SK-N-SH treated with all-trans-retinoic acid at 6 μM for 48 hours (cell line): ENCODE data around the gene IL13RA2.

Experiments used
- ATAC-seq: fragments of 200-7000 bp; cut with Tn5 transposase; 3 replicates; pipeline ENCODE4 v1.9.1; 2020; ENCODE audit warnings: mild to moderate bottlenecking, moderate library complexity
- ARNTL ChIP-seq: fragments of 450-650 bp; formaldehyde crosslinking; IDR thresholded peaks from 2 replicates; pipeline ENCODE4 v1.5.0; 2020; ENCODE audit warnings: low read depth, mild to moderate bottlenecking, moderate library complexity, borderline replicate concordance
- BACH2 ChIP-seq: fragments of 250-450 bp; sonication (Bioruptor Pico); IDR thresholded peaks from 2 replicates; pipeline ENCODE4 v1.9.0; 2021; ENCODE audit warnings: mild to moderate bottlenecking, borderline replicate concordance
- CSDC2 ChIP-seq: fragments of 250-450 bp; sonication (Bioruptor Pico); IDR thresholded peaks from 2 replicates; pipeline ENCODE4 v1.5.0; 2020; ENCODE audit warnings: mild to moderate bottlenecking, moderate library complexity
- ESRRG ChIP-seq: fragments of 250-450 bp; sonication (Bioruptor Pico); IDR thresholded peaks from 2 replicates; pipeline ENCODE4 v1.6.1; 2021; ENCODE audit warnings: mild to moderate bottlenecking
- GLIS3 ChIP-seq: fragments of 250-450 bp; sonication (Bioruptor Pico); IDR thresholded peaks from 2 replicates; pipeline ENCODE4 v1.5.0; 2020; ENCODE audit warnings: mild to moderate bottlenecking, moderate library complexity
- ISL1 ChIP-seq: fragments of 250-450 bp; sonication (Bioruptor Pico); IDR thresholded peaks from 2 replicates; pipeline ENCODE4 v2.1.2; 2022; ENCODE audit warnings: mild to moderate bottlenecking, moderate library complexity
- OSR1 ChIP-seq: fragments of 250-450 bp; sonication (Bioruptor Pico); IDR thresholded peaks from 2 replicates; pipeline ENCODE4 v1.8.0; 2022; ENCODE audit warnings: moderate library complexity, mild to moderate bottlenecking, inconsistent platforms
- PPARA ChIP-seq: fragments of 250-450 bp; sonication (Bioruptor Pico); IDR thresholded peaks from 2 replicates; pipeline ENCODE4 v1.5.0; 2020; ENCODE audit warnings: mild to moderate bottlenecking, borderline replicate concordance
- RARB ChIP-seq: fragments of 250-450 bp; sonication (Bioruptor Pico); IDR thresholded peaks from 2 replicates; pipeline ENCODE4 v1.8.0; 2021; ENCODE audit warnings: mild to moderate bottlenecking, moderate library complexity
- SNAI2 ChIP-seq: fragments of 250-450 bp; sonication (Bioruptor Pico); IDR thresholded peaks from 2 replicates; pipeline ENCODE4 v1.5.0; 2020; ENCODE audit warnings: mild to moderate bottlenecking, moderate library complexity
- TCF4 ChIP-seq: fragments of 250-450 bp; sonication (Bioruptor Pico); IDR thresholded peaks from 2 replicates; pipeline ENCODE4 v1.8.0; 2021; ENCODE audit warnings: mild to moderate bottlenecking, moderate library complexity, borderline replicate concordance
- TOX ChIP-seq: fragments of 250-450 bp; sonication (Bioruptor Pico); IDR thresholded peaks from 2 replicates; pipeline ENCODE4 v1.8.0; 2021; ENCODE audit warnings: mild to moderate bottlenecking, moderate library complexity, borderline replicate concordance
- ZC3H10 ChIP-seq: fragments of 250-450 bp; sonication (Bioruptor Pico); IDR thresholded peaks from 2 replicates; pipeline ENCODE4 v1.5.1; 2021; ENCODE audit warnings: mild to moderate bottlenecking, moderate library complexity
- ZFP3 ChIP-seq: fragments of 250-450 bp; sonication (Bioruptor Pico); IDR thresholded peaks from 2 replicates; pipeline ENCODE4 v1.5.0; 2020; ENCODE audit warnings: mild to moderate bottlenecking, moderate library complexity
- ZFP30 ChIP-seq: fragments of 450-650 bp; formaldehyde crosslinking; IDR thresholded peaks from 2 replicates; pipeline ENCODE4 v1.5.0; 2022; ENCODE audit warnings: mild to moderate bottlenecking, moderate library complexity
- ZNF70 ChIP-seq: fragments of 450-650 bp; formaldehyde crosslinking; IDR thresholded peaks from 2 replicates; pipeline ENCODE4 v1.5.0; 2020; ENCODE audit warnings: mild to moderate bottlenecking, moderate library complexity
- ZNF8 ChIP-seq: fragments of 450-650 bp; formaldehyde crosslinking; IDR thresholded peaks from 2 replicates; pipeline ENCODE4 v1.5.0; 2020; ENCODE audit warnings: mild to moderate bottlenecking, moderate library complexity
- TF ChIP-seq, protein P1 (sequence below): fragments of 250-450 bp; sonication (Bioruptor Pico); IDR thresholded peaks from 2 replicates; pipeline ENCODE4 v1.8.0; 2021; ENCODE audit warnings: low read depth, mild to moderate bottlenecking, moderate library complexity, borderline replicate concordance
- TF ChIP-seq, protein P2 (sequence below): fragments of 250-450 bp; sonication (Bioruptor Pico); IDR thresholded peaks from 2 replicates; pipeline ENCODE4 v1.5.1; 2020; ENCODE audit warnings: low read depth, mild to moderate bottlenecking, moderate library complexity
- TF ChIP-seq, protein P3 (sequence below): fragments of 250-450 bp; sonication (Bioruptor Pico); IDR thresholded peaks from 2 replicates; pipeline ENCODE4 v1.8.0; 2020; ENCODE audit warnings: mild to moderate bottlenecking, moderate library complexity, borderline replicate concordance
- TF ChIP-seq, protein P4 (sequence below): fragments of 250-450 bp; sonication (Bioruptor Pico); IDR thresholded peaks from 2 replicates; pipeline ENCODE4 v1.5.1; 2021; ENCODE audit warnings: mild to moderate bottlenecking, moderate library complexity
- TF ChIP-seq, protein P5 (sequence below): fragments of 250-450 bp; sonication (Bioruptor Pico); IDR thresholded peaks from 2 replicates; pipeline ENCODE4 v1.5.0; 2020; ENCODE audit warnings: mild to moderate bottlenecking, moderate library complexity

The IL13RA2 gene, protein sequence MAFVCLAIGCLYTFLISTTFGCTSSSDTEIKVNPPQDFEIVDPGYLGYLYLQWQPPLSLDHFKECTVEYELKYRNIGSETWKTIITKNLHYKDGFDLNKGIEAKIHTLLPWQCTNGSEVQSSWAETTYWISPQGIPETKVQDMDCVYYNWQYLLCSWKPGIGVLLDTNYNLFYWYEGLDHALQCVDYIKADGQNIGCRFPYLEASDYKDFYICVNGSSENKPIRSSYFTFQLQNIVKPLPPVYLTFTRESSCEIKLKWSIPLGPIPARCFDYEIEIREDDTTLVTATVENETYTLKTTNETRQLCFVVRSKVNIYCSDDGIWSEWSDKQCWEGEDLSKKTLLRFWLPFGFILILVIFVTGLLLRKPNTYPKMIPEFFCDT

DNA sequence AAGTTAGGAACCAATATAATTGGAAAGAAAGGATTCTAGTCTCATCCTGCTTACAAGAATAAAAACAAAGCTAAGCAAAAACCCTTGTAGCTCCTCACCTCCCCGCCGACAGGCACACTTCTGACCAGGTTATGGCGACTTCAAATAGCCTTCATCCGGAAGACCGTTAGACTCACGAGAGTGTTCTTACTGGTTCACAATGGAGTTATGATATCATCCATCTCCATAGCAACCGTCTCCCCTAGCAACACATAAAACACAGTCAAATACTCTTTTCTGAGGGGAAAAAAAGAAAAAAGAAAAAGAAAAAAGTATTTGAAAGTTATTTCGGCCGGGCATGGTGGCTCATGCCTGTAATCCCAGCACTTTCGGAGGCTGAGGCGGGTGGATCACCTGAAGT lies at the start of gene IL13RA2:
TSS of gene IL13RA2 (minus strand) at position 162 of the 400 bp plus-strand sequence. CDS start 347 bp downstream, outside the sequence.
- no peak for ATAC-seq

DNA sequence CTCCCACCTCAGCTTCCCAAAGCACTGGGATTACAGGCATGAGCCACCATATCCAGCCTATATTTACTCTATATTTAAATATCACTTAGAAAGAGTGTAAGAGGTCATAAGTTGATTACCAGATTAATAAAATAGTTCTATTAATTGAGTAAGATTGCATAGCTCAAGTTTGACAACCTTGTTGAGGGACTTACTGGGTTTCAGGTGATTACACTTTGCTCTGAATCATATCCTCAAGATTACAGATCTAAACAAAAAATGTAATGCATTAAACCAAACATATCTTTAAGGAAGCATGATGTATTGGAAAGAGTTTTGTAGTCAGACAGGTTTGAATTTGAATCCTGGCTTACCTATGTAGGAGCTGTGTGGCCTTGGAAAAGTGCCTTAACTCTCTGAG lies 47.9 kb upstream of the IL13RA2 start:
- TF ChIP-seq ZFP30 (CRISPR knock-in tag) (no peak), ARNTL (CRISPR knock-in tag) (no peak), CSDC2 (CRISPR knock-in tag) (no peak), ZNF70 (no peak), ZNF8 (CRISPR knock-in tag) (no peak), PPARA (CRISPR knock-in tag) (no peak), OSR1 (CRISPR knock-in tag) (no peak)
- TF ChIP-seq, protein P1, sequence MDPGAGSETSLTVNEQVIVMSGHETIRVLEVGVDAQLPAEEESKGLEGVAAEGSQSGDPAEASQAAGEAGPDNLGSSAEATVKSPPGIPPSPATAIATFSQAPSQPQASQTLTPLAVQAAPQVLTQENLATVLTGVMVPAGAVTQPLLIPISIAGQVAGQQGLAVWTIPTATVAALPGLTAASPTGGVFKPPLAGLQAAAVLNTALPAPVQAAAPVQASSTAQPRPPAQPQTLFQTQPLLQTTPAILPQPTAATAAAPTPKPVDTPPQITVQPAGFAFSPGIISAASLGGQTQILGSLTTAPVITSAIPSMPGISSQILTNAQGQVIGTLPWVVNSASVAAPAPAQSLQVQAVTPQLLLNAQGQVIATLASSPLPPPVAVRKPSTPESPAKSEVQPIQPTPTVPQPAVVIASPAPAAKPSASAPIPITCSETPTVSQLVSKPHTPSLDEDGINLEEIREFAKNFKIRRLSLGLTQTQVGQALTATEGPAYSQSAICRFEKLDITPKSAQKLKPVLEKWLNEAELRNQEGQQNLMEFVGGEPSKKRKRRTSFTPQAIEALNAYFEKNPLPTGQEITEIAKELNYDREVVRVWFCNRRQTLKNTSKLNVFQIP, result no peak
- TF ChIP-seq, protein P2, sequence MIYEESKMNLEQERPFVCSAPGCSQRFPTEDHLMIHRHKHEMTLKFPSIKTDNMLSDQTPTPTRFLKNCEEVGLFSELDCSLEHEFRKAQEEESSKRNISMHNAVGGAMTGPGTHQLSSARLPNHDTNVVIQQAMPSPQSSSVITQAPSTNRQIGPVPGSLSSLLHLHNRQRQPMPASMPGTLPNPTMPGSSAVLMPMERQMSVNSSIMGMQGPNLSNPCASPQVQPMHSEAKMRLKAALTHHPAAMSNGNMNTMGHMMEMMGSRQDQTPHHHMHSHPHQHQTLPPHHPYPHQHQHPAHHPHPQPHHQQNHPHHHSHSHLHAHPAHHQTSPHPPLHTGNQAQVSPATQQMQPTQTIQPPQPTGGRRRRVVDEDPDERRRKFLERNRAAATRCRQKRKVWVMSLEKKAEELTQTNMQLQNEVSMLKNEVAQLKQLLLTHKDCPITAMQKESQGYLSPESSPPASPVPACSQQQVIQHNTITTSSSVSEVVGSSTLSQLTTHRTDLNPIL (CRISPR knock-in tag), result no peak
- TF ChIP-seq, protein P3, sequence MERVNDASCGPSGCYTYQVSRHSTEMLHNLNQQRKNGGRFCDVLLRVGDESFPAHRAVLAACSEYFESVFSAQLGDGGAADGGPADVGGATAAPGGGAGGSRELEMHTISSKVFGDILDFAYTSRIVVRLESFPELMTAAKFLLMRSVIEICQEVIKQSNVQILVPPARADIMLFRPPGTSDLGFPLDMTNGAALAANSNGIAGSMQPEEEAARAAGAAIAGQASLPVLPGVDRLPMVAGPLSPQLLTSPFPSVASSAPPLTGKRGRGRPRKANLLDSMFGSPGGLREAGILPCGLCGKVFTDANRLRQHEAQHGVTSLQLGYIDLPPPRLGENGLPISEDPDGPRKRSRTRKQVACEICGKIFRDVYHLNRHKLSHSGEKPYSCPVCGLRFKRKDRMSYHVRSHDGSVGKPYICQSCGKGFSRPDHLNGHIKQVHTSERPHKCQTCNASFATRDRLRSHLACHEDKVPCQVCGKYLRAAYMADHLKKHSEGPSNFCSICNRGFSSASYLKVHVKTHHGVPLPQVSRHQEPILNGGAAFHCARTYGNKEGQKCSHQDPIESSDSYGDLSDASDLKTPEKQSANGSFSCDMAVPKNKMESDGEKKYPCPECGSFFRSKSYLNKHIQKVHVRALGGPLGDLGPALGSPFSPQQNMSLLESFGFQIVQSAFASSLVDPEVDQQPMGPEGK (CRISPR knock-in tag), result no peak
- ATAC-seq, result no peak

More for the DNA sequence above, at the start of gene IL13RA2:
- no peak for TF ChIP-seq GLIS3 (CRISPR knock-in tag)
- no peak for TF ChIP-seq TOX
- TF ChIP-seq ZFP3, result no peak
- TF ChIP-seq, protein P1, result no peak
- TF ChIP-seq TCF4 (CRISPR knock-in tag), result no peak
- no peak for TF ChIP-seq OSR1 (CRISPR knock-in tag)
- TF ChIP-seq RARB (CRISPR knock-in tag), result no peak
- TF ChIP-seq, protein P4, sequence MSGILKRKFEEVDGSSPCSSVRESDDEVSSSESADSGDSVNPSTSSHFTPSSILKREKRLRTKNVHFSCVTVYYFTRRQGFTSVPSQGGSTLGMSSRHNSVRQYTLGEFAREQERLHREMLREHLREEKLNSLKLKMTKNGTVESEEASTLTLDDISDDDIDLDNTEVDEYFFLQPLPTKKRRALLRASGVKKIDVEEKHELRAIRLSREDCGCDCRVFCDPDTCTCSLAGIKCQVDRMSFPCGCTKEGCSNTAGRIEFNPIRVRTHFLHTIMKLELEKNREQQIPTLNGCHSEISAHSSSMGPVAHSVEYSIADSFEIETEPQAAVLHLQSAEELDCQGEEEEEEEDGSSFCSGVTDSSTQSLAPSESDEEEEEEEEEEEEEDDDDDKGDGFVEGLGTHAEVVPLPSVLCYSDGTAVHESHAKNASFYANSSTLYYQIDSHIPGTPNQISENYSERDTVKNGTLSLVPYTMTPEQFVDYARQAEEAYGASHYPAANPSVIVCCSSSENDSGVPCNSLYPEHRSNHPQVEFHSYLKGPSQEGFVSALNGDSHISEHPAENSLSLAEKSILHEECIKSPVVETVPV (CRISPR knock-in tag), result no peak
- no peak for TF ChIP-seq PPARA (CRISPR knock-in tag)
- TF ChIP-seq ARNTL (CRISPR knock-in tag), result no peak
- TF ChIP-seq ISL1 (CRISPR knock-in tag), result no peak
- TF ChIP-seq BACH2, result no peak
- no peak for TF ChIP-seq ZNF70
- no peak for TF ChIP-seq ZC3H10
- TF ChIP-seq CSDC2 (CRISPR knock-in tag), result no peak
- no peak for TF ChIP-seq SNAI2 (CRISPR knock-in tag)
- TF ChIP-seq, protein P3 (CRISPR knock-in tag), result no peak
- no peak for TF ChIP-seq ZFP30 (CRISPR knock-in tag)
- TF ChIP-seq, protein P5, sequence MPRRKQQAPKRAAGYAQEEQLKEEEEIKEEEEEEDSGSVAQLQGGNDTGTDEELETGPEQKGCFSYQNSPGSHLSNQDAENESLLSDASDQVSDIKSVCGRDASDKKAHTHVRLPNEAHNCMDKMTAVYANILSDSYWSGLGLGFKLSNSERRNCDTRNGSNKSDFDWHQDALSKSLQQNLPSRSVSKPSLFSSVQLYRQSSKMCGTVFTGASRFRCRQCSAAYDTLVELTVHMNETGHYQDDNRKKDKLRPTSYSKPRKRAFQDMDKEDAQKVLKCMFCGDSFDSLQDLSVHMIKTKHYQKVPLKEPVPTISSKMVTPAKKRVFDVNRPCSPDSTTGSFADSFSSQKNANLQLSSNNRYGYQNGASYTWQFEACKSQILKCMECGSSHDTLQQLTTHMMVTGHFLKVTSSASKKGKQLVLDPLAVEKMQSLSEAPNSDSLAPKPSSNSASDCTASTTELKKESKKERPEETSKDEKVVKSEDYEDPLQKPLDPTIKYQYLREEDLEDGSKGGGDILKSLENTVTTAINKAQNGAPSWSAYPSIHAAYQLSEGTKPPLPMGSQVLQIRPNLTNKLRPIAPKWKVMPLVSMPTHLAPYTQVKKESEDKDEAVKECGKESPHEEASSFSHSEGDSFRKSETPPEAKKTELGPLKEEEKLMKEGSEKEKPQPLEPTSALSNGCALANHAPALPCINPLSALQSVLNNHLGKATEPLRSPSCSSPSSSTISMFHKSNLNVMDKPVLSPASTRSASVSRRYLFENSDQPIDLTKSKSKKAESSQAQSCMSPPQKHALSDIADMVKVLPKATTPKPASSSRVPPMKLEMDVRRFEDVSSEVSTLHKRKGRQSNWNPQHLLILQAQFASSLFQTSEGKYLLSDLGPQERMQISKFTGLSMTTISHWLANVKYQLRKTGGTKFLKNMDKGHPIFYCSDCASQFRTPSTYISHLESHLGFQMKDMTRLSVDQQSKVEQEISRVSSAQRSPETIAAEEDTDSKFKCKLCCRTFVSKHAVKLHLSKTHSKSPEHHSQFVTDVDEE (CRISPR knock-in tag), result no peak
- TF ChIP-seq ESRRG (CRISPR knock-in tag), result no peak
